ENCODE results near the gene BHLHE41.

Gene BHLHE41

GRCh38 chr12:26162905-26163304, 38.1 kb upstream of the BHLHE41 start:
- H3K27ac ChIP-seq, result no peak overlapping the region
- H3K36me3 ChIP-seq, result no peaks in the 10 kb centered on the region
- no peak for TF ChIP-seq CTCF (IDR thresholded peaks at IDR 0.05)
- no peaks in the 10 kb centered on the region for H3K4me1 ChIP-seq (ENCODE audit: control insufficient read depth in 1 of 2, insufficient read depth in 1 of 2, low read depth in 1 of 2, low read length in 1 of 2)
- no peaks in the 10 kb centered on the region for H3K9me3 ChIP-seq
- no peaks in the 10 kb centered on the region for H3K27me3 ChIP-seq
- no peak overlapping the region for H3K4me3 ChIP-seq (ENCODE audit: low read depth in 1 of 2, low read length in 1 of 2)

- Histone ChIP-seq H3K36me3 (no peaks in the 10 kb centered on the region), H3K27ac (no peak overlapping the region), H3K9me3 (no peaks in the 10 kb centered on the region), H3K4me1 (ENCODE audit: control insufficient read depth in 1 of 2, insufficient read depth in 1 of 2, low read depth in 1 of 2, low read length in 1 of 2) (no peaks in the 10 kb centered on the region), H3K4me3 (ENCODE audit: low read depth in 1 of 2, low read length in 1 of 2) (no peak overlapping the region), H3K27me3 (no peaks in the 10 kb centered on the region)
- TF ChIP-seq CTCF (IDR thresholded peaks at IDR 0.05), result no peak
Measured at GRCh38 chr12:26162174-26162573, 37.3 kb upstream of the BHLHE41 start.

GRCh38 chr12:26158078-26158764, 33.4 kb upstream of the BHLHE41 start:
- H3K27me3 ChIP-seq, result no peaks in the 10 kb centered on the region
- H3K9me3 ChIP-seq, result no peaks in the 10 kb centered on the region
- no peaks in the 10 kb centered on the region for H3K36me3 ChIP-seq
- no peaks in the 10 kb centered on the region for H3K4me1 ChIP-seq (ENCODE audit: control insufficient read depth in 1 of 2, insufficient read depth in 1 of 2, low read depth in 1 of 2, low read length in 1 of 2)
- H3K27ac ChIP-seq, result no peak overlapping the region
- TF ChIP-seq CTCF (IDR thresholded peaks at IDR 0.05), result no peak
- no peak overlapping the region for H3K4me3 ChIP-seq (ENCODE audit: low read depth in 1 of 2, low read length in 1 of 2)

GRCh38 chr12:26157001-26157400, 32.2 kb upstream of the BHLHE41 start:
- Histone ChIP-seq H3K9me3 (no peaks in the 10 kb centered on the region), H3K4me3 (ENCODE audit: low read depth in 1 of 2, low read length in 1 of 2) (no peak overlapping the region), H3K36me3 (no peaks in the 10 kb centered on the region), H3K27me3 (no peaks in the 10 kb centered on the region), H3K4me1 (ENCODE audit: control insufficient read depth in 1 of 2, insufficient read depth in 1 of 2, low read depth in 1 of 2, low read length in 1 of 2) (no peaks in the 10 kb centered on the region), H3K27ac (no peak overlapping the region)
- TF ChIP-seq CTCF (IDR thresholded peaks at IDR 0.05), result no peak

GRCh38 chr12:26156201-26156871, 31.5 kb upstream of the BHLHE41 start:
- H3K27ac ChIP-seq, result no peak overlapping the region
- no peaks in the 10 kb centered on the region for H3K4me1 ChIP-seq (ENCODE audit: control insufficient read depth in 1 of 2, insufficient read depth in 1 of 2, low read depth in 1 of 2, low read length in 1 of 2)
- H3K27me3 ChIP-seq, result no peaks in the 10 kb centered on the region
- no peaks in the 10 kb centered on the region for H3K36me3 ChIP-seq
- no peak overlapping the region for H3K4me3 ChIP-seq (ENCODE audit: low read depth in 1 of 2, low read length in 1 of 2)
- TF ChIP-seq CTCF (IDR thresholded peaks at IDR 0.05), result no peak
- no peaks in the 10 kb centered on the region for H3K9me3 ChIP-seq
